Measurements from ENCODE around the gene NKIRAS1. TPM values are rescaled to one million over a fixed set of nuclear protein-coding genes. Genes with fewer than 3 reads are reported as not detected.

NKIRAS1 gene
- total and polyA plus RNA-seq, 9 donors = 8.7 to 18.9 (median 13.4) TPM

- no peak overlapping the region for H3K4me3 ChIP-seq
- intact Hi-C loops (cut with DNase I) = no loop called here
- peaks cover 19% of the 10 kb centered on the region for H3K4me1 ChIP-seq (ENCODE audit: insufficient read depth)
- TF ChIP-seq, protein P1, sequence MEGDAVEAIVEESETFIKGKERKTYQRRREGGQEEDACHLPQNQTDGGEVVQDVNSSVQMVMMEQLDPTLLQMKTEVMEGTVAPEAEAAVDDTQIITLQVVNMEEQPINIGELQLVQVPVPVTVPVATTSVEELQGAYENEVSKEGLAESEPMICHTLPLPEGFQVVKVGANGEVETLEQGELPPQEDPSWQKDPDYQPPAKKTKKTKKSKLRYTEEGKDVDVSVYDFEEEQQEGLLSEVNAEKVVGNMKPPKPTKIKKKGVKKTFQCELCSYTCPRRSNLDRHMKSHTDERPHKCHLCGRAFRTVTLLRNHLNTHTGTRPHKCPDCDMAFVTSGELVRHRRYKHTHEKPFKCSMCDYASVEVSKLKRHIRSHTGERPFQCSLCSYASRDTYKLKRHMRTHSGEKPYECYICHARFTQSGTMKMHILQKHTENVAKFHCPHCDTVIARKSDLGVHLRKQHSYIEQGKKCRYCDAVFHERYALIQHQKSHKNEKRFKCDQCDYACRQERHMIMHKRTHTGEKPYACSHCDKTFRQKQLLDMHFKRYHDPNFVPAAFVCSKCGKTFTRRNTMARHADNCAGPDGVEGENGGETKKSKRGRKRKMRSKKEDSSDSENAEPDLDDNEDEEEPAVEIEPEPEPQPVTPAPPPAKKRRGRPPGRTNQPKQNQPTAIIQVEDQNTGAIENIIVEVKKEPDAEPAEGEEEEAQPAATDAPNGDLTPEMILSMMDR (IDR thresholded peaks at IDR 0.05) = no peak
- TF ChIP-seq POLR2A (IDR thresholded peaks at IDR 0.05) (no peak), EP300 (IDR thresholded peaks at IDR 0.05) (no peak)
- H3K27ac ChIP-seq = peak overlapping the region in 1 of 2 donors; percentile 38
- no peaks in the 10 kb centered on the region for H3K36me3 ChIP-seq
- H3K9me3 ChIP-seq = no peaks in the 10 kb centered on the region
- peak in 2 of 5 donors; percentile 24 to 33 for DNase-seq
- H3K27me3 ChIP-seq = no peaks in the 10 kb centered on the region
- 19 to 28% (median 20%) methylated on average over 1 of the region's 1 CpG for WGBS, 3 donors
These were observed 51.9 kb downstream of the NKIRAS1 start for GRCh38 chr3:23864931-23865330.

DNA sequence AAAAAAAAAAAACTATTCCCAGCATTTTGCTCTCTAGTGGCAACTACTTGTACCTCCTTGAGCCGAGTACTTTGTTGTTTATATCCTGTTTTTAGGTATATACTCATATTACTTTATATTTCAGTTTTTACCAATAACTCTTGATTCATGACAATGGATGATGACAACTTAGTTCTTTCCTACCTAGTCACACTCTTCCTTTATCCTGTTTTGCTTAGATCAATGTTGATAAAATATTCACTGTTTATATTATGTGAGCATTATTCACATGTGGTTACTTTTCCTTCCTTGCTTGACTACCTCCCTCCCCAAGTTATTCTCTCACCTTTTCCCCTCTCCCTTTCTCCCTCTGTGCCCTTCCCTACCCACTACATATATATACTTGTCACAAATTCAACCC is 53.7 kb downstream of the NKIRAS1 start:
- no peak for DNase-seq
- no peaks in the 10 kb centered on the region for H3K9me3 ChIP-seq
- 61 to 73% (median 63%) methylated on average over 1 of the region's 1 CpG for WGBS, 3 donors
- H3K4me3 ChIP-seq = no peak overlapping the region
- H3K27me3 ChIP-seq = no peaks in the 10 kb centered on the region
- peaks cover 24% of the 10 kb centered on the region for H3K4me1 ChIP-seq (ENCODE audit: insufficient read depth)
- H3K36me3 ChIP-seq = no peaks in the 10 kb centered on the region
- intact Hi-C loops (cut with DNase I) = no loop called here
- TF ChIP-seq EP300 (IDR thresholded peaks at IDR 0.05) = no peak
- TF ChIP-seq, protein P1 (IDR thresholded peaks at IDR 0.05) = no peak
- no peak for TF ChIP-seq POLR2A (IDR thresholded peaks at IDR 0.05)
- H3K27ac ChIP-seq = no peak overlapping the region

DNA sequence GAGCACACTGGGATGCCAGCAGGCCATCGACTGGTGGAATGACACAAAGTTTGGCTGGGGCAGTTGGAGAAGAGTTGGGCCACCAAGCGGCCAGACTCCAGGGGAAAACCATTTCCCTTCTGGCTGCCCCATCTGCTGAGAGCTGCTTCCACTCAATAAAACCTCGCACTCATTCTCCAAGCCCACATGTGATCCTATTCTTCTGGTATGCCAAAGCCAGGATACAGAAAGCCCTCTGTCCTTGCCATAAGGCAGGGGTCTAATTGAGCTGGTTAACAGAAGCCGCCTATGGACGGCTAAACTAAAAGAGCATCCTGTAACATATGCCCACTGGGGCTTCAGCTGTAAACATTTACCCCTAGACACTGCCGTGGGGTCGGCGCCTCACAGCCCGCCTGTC is 55.1 kb downstream of the NKIRAS1 start:
- no peaks in the 10 kb centered on the region for H3K27me3 ChIP-seq
- H3K9me3 ChIP-seq = no peaks in the 10 kb centered on the region
- no peak overlapping the region for H3K4me3 ChIP-seq
- H3K27ac ChIP-seq = no peak overlapping the region
- intact Hi-C loops (cut with DNase I) = no loop called here
- H3K36me3 ChIP-seq = no peaks in the 10 kb centered on the region
- peaks cover 24% of the 10 kb centered on the region for H3K4me1 ChIP-seq (ENCODE audit: insufficient read depth)
- 96 to 98% (median 96%) methylated on average over 9 of the region's 9 CpGs for WGBS, 3 donors
- DNase-seq = no peak
- TF ChIP-seq POLR2A (IDR thresholded peaks at IDR 0.05) (no peak), EP300 (IDR thresholded peaks at IDR 0.05) (no peak)
- TF ChIP-seq, protein P1 (IDR thresholded peaks at IDR 0.05) = no peak

GRCh38 chr3:23859839-23860382 is 56.9 kb downstream of the NKIRAS1 start:
- H3K4me1 ChIP-seq (ENCODE audit: insufficient read depth) = peaks cover 10% of the 10 kb centered on the region
- TF ChIP-seq EP300 (IDR thresholded peaks at IDR 0.05) (no peak), POLR2A (IDR thresholded peaks at IDR 0.05) (no peak)
- TF ChIP-seq, protein P1 (IDR thresholded peaks at IDR 0.05) = no peak
- DNase-seq = no peak
- H3K4me3 ChIP-seq = no peak overlapping the region
- WGBS, 3 donors = 81 to 92% (median 86%) methylated on average over 7 of the region's 7 CpGs
- H3K36me3 ChIP-seq = no peaks in the 10 kb centered on the region
- no peaks in the 10 kb centered on the region for H3K27me3 ChIP-seq
- intact Hi-C loops (cut with DNase I) = no loop called here
- H3K27ac ChIP-seq = no peak overlapping the region
- no peaks in the 10 kb centered on the region for H3K9me3 ChIP-seq
